Measurements from ENCODE around the gene NPTX1.

Gene NPTX1

GRCh38 chr17:80503031-80503430, 26.6 kb upstream of the NPTX1 start:
- no peak for DNase-seq (ENCODE audit: low spot score)

- no peak for DNase-seq (ENCODE audit: low spot score)
These were observed 26.1 kb upstream of the NPTX1 start for GRCh38 chr17:80502578-80502877.

GRCh38 chr17:80501741-80502577, 25.6 kb upstream of the NPTX1 start:
- no peak for DNase-seq (ENCODE audit: low spot score)

GRCh38 chr17:80499961-80500665, 23.7 kb upstream of the NPTX1 start:
- no peak for DNase-seq (ENCODE audit: low spot score)

GRCh38 chr17:80499560-80499959, 23.2 kb upstream of the NPTX1 start:
- no peak for DNase-seq (ENCODE audit: low spot score)

GRCh38 chr17:80498920-80499410, 22.6 kb upstream of the NPTX1 start:
- no peak for DNase-seq (ENCODE audit: low spot score)

GRCh38 chr17:80498242-80498919, 22.0 kb upstream of the NPTX1 start:
- peak; percentile 30 for DNase-seq (ENCODE audit: low spot score)

GRCh38 chr17:80497726-80498241, 21.4 kb upstream of the NPTX1 start:
- DNase-seq (ENCODE audit: low spot score) = no peak

- DNase-seq (ENCODE audit: low spot score) = no peak
These were observed 18.1 kb upstream of the NPTX1 start for GRCh38 chr17:80494547-80494946.

GRCh38 chr17:80492343-80493136, 16.1 kb upstream of the NPTX1 start:
- no peak for DNase-seq (ENCODE audit: low spot score)

- no peak for DNase-seq (ENCODE audit: low spot score)
These were observed 15.3 kb upstream of the NPTX1 start for GRCh38 chr17:80491478-80492342.

- DNase-seq (ENCODE audit: low spot score) = no peak
These were observed 11.1 kb upstream of the NPTX1 start for GRCh38 chr17:80487511-80487910.

GRCh38 chr17:80486692-80487091, 10.3 kb upstream of the NPTX1 start:
- no peak for DNase-seq (ENCODE audit: low spot score)

- DNase-seq (ENCODE audit: low spot score) = no peak
These were observed 9.4 kb upstream of the NPTX1 start for GRCh38 chr17:80485846-80486245.

- DNase-seq (ENCODE audit: low spot score) = no peak
These were observed 6.3 kb upstream of the NPTX1 start for GRCh38 chr17:80482555-80483308.

GRCh38 chr17:80482058-80482318, 5.6 kb upstream of the NPTX1 start:
- no peak for DNase-seq (ENCODE audit: low spot score)

- DNase-seq (ENCODE audit: low spot score) = no peak
These were observed 5.1 kb upstream of the NPTX1 start for GRCh38 chr17:80481284-80482057.

GRCh38 chr17:80480248-80480647, 3.8 kb upstream of the NPTX1 start:
- no peak for DNase-seq (ENCODE audit: low spot score)

- DNase-seq (ENCODE audit: low spot score) = no peak
These were observed 2.8 kb upstream of the NPTX1 start for GRCh38 chr17:80479246-80479566.

Data from SW480 (cell line).